Measurements from ENCODE around the gene GABARAPL1.
"Not testable (repeated sequence)": the region's sequence is repeated elsewhere in the genome, so short reads cannot be mapped to it uniquely, and the experiment has no call there.

Gene GABARAPL1

GRCh38 chr12:10197879-10198278 lies 14.8 kb upstream of the GABARAPL1 start:
- DNase-seq (ENCODE audit: low spot score), result no peak

GRCh38 chr12:10204495-10204894 lies 8.2 kb upstream of the GABARAPL1 start:
- DNase-seq (ENCODE audit: low spot score), result not testable (repeated sequence)

- DNase-seq (ENCODE audit: low spot score), result peak; percentile 46
Measured at GRCh38 chr12:10205220-10205807, 7.4 kb upstream of the GABARAPL1 start.

DNA sequence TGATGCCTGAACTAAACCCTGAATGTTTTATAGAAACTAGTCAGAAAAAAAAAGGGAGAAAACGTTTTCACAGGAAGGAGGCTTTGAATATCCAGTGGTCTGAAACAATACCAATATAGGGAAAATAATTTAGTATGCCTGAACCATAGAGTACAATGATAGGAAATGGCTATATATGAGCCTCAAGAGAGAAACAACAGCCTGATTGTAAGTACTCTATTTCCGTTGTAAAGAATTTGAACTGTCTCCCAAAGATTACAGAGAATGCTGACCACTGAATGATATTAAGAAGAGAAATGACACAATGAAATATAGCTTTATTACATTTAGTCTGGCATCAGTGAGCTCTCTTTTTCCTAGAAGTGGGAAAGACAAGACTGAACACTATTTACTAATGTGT lies 5.5 kb upstream of the GABARAPL1 start:
- DNase-seq (ENCODE audit: low spot score), result no peak

DNA sequence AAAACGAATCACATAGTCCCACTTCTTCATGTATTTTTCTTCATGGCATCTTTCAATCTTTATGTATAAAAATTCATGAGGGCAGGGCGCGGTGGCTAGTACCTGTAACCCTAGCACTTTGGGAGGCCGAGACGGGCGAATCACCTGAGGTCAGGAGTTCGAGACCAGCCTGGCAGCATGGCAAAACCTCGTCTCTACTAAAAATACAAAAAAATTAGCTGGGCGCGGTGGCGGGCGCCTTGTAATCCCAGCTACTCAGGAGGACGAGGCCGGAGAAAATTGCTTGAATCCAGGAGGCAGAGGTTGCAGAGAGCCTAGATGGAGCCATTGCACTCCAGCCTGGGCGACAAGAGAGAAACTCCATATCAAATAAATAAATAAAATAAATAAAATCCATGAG lies 2.5 kb upstream of the GABARAPL1 start:
- DNase-seq (ENCODE audit: low spot score), result no peak

DNA sequence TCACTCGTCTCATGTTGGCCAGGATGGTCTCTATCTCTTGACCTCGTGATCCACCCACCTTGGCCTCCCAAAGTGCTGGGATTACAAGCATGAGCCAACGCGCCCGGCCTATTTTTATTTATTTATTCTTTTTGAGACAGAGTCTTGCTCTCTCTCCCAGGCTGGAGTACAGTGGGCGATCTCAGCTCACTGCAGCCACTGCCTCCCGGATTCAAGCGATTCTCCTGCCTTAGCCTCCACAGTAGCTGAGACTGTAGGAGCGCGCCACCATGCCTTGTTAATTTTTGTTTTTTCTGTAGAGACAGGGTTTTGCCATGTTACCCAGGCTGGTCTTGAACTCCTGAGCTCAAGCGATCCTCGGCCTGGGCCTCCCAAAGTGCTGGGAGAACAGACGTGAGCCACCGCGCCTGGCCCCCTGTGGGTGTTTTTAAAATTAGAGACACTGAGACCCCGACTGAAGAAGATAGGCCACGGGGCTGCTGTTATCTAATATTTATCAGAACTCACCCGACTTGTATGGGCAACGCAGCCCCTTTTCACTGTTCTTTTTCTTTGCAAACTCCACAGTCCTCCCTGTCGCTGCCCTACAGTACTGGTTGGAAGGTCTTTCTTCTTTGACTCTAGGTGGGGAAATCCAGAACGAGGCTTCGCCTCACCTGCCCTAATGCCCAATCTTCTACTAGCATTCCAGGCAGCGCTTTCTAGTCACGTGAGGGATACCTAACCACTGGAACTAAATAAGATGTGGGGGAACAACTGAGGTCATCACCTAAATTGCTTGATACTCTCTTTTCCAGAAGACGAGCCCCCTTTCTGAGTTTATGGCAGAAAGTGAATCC lies 1.4 kb upstream of the GABARAPL1 start:
- DNase-seq (ENCODE audit: low spot score), result no peak

- peak; percentile 96 for DNase-seq (ENCODE audit: low spot score)
Measured at GRCh38 chr12:10211940-10212738, 538 bp upstream of the GABARAPL1 start.

- peak; percentile 82 for DNase-seq (ENCODE audit: low spot score)
Measured at GRCh38 chr12:10213168-10214135, 775 bp downstream of the GABARAPL1 start.

GRCh38 chr12:10214136-10214894 lies 1.6 kb downstream of the GABARAPL1 start:
- peak; percentile 27 for DNase-seq (ENCODE audit: low spot score)

DNA sequence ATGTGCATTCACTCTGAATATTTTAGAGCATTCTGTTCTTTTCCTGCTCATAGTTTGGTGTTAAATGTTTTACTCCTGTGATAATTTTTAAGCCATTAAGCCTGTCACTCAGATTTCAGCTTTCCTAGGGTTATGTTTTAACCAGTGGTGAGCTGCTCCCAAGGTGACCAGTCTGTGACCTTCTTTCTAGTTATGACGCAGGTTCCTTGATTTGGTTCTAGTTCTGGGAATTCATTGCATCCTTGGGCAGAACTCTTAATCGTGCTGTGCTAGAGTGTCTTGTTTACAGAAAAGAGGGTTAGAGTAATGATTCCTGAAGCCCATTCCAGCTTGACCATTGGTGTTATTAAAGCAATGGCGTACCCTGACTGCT lies 2.2 kb downstream of the GABARAPL1 start:
- no peak for DNase-seq (ENCODE audit: low spot score)

DNA sequence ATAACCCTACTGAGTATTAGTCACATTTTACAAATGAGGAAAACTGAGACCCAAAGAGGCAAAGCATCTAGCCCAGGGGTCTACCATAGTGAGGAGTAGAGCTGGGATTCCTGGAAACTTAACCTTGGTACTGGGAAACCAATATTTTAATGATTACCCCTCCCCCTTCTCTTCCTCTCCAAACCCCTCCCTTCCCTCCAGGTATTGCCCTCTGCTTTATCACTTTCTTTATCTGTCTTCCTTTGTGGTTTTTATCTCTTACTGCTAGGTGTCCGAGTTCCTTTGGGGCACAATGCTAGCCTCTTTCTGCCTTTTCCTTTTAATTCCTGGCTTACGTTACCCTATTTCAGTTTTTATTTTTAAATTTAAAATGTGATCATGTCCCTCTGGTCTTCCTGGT lies 2.8 kb downstream of the GABARAPL1 start:
- no peak for DNase-seq (ENCODE audit: low spot score)

DNA sequence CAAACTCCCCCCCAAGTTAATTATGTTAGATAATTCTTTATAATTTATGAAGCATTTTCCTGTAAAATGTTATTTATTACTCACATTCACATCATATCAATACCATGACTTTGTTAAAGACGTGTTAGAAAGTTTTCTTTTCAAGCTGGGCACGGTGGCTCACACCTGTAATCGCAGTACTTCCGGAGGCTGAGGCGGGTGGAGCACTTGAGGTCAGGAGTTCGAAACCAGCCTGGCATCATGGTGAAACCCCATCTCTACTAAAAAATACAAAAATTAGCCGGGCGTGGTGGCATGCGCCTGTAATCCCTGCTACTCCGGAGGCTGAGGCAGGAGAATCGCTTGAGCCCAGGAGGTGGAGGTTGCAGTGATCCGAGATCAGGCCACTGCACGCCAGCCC lies 3.3 kb downstream of the GABARAPL1 start:
- not testable (repeated sequence) for DNase-seq (ENCODE audit: low spot score)

DNA sequence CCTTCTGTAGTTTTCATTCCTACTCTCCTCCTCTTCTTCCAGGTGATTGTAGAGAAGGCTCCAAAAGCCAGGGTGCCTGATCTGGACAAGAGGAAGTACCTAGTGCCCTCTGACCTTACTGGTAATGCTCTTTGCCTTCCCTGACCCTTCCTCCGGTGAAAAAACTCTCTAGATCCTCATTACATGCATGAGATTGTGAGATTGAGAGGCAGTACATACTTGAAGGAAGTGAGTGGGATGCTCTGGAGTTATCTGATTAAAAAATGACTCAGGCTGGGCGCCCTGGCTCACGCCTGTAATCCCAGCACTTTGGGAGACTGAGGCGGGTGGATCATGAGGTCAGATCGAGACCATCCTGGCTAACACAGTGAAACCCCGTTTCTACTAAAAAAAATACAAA lies 5.3 kb downstream of the GABARAPL1 start:
- no peak for DNase-seq (ENCODE audit: low spot score)

DNA sequence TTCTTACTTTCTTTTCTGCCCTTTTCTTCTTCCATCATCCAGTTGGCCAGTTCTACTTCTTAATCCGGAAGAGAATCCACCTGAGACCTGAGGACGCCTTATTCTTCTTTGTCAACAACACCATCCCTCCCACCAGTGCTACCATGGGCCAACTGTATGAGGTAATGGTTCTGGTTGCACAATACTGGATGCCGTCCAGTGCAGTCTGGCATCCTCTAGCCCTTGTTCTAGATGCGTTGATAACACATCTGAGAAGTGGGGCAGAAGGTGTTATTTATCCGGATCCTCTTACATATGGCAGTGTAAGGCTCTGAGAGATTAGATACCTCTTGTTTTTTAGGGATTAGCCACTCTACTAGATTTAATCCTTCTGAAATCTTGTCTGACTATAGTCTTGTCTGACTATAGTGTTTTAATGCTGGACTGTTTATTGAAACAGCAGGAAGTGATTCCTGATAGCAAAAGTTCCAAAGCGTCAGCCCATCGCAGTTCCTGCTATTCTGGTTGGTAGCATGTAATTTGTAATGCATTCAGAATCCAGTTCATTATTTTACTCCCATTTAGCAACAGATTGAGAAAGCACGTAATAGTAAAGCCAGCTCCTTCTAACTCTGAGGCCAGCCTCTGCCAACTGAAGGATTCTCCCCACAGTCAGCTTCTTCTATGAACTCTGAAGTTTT lies 7.9 kb downstream of the GABARAPL1 start:
- peak; percentile 69 for DNase-seq (ENCODE audit: low spot score)

- no peak for DNase-seq (ENCODE audit: low spot score)
Measured at GRCh38 chr12:10221846-10222245, 9.2 kb downstream of the GABARAPL1 start.

GRCh38 chr12:10223208-10223607 lies 10.5 kb downstream of the GABARAPL1 start:
- DNase-seq (ENCODE audit: low spot score), result no peak

- DNase-seq (ENCODE audit: low spot score), result not testable (repeated sequence)
Measured at GRCh38 chr12:10225426-10225825, 12.7 kb downstream of the GABARAPL1 start.

GRCh38 chr12:10226086-10226485 lies 13.4 kb downstream of the GABARAPL1 start:
- DNase-seq (ENCODE audit: low spot score), result no peak

GRCh38 chr12:10226731-10227130 lies 14.1 kb downstream of the GABARAPL1 start:
- DNase-seq (ENCODE audit: low spot score), result no peak

- no peak for DNase-seq (ENCODE audit: low spot score)
Measured at GRCh38 chr12:10227648-10228047, 15.0 kb downstream of the GABARAPL1 start.
